NCI-H510A (cell line): ENCODE results near the gene TTBK1.

Experiments
- DNase-seq: peaks from one replicate; lab custom pipeline; 2025; lab: John Stamatoyannopoulos, UW

TTBK1 gene

GRCh38 chr6:43223175-43223574 is 20.1 kb upstream of the TTBK1 start:
- no peak for DNase-seq

GRCh38 chr6:43226192-43226851 is 17.0 kb upstream of the TTBK1 start:
- no peak for DNase-seq

GRCh38 chr6:43228951-43229802 is 14.1 kb upstream of the TTBK1 start, which contains the start of gene DNPH1:
Gene DNPH1 (minus strand): TSS chr6:43229481. CDS start chr6:43229456, 25 bp downstream.
- peak; percentile 52 for DNase-seq

GRCh38 chr6:43229803-43230620 is 13.3 kb upstream of the TTBK1 start:
- DNase-seq = no peak

- DNase-seq = no peak
These were observed 12.2 kb upstream of the TTBK1 start for GRCh38 chr6:43231053-43231452.

GRCh38 chr6:43231735-43232450 is 11.4 kb upstream of the TTBK1 start:
- DNase-seq = no peak

GRCh38 chr6:43235841-43236240 is 7.4 kb upstream of the TTBK1 start:
- no peak for DNase-seq

GRCh38 chr6:43239054-43239453 is 4.2 kb upstream of the TTBK1 start:
- no peak for DNase-seq

GRCh38 chr6:43240950-43241349 is 2.3 kb upstream of the TTBK1 start:
- no peak for DNase-seq

GRCh38 chr6:43241446-43241845 is 1.8 kb upstream of the TTBK1 start:
- DNase-seq = no peak

GRCh38 chr6:43243664-43244321 is 512 bp downstream of the TTBK1 start:
- no peak for DNase-seq

GRCh38 chr6:43246301-43247113 is 3.2 kb downstream of the TTBK1 start:
- DNase-seq = peak; percentile 91

- peak; percentile 91 for DNase-seq
These were observed 4.1 kb downstream of the TTBK1 start for GRCh38 chr6:43247114-43247999.

- no peak for DNase-seq
These were observed 4.8 kb downstream of the TTBK1 start for GRCh38 chr6:43248101-43248500.

GRCh38 chr6:43248791-43249190 is 5.5 kb downstream of the TTBK1 start:
- DNase-seq = no peak

- peak; percentile 58 for DNase-seq
These were observed 7.7 kb downstream of the TTBK1 start for GRCh38 chr6:43250992-43251373.

GRCh38 chr6:43253401-43253800 is 10.1 kb downstream of the TTBK1 start:
- DNase-seq = no peak

- DNase-seq = no peak
These were observed 11.0 kb downstream of the TTBK1 start for GRCh38 chr6:43254138-43254817.

GRCh38 chr6:43254846-43255245 is 11.6 kb downstream of the TTBK1 start:
- DNase-seq = no peak
